Hepatocyte (in vitro differentiated cells): ENCODE data around the gene TNFAIP1.

Experiments
- CTCF ChIP-seq: fragments of 200-600 bp; sonication (generic); IDR thresholded peaks from 2 replicates; pipeline ENCODE4 v1.5.1; 2016; ENCODE audit warnings: antibody characterized with exemption, mild to moderate bottlenecking; ENCODE audit not compliant: poor library complexity
- EZH2 ChIP-seq: fragments of 200-600 bp; sonication (generic); IDR thresholded peaks from 2 replicates; pipeline ENCODE4 v1.6.1; 2016; ENCODE audit warnings: antibody characterized with exemption, mild to moderate bottlenecking, borderline replicate concordance
- EZH2phosphoT487 ChIP-seq: fragments of 200-600 bp; sonication (generic); IDR thresholded peaks from one replicate; pipeline ENCODE4 v1.6.1; 2018; ENCODE audit warnings: antibody characterized with exemption, mild to moderate bottlenecking, low read depth, moderate library complexity; ENCODE audit not compliant: unreplicated experiment, severe bottlenecking

- no peak for TF ChIP-seq EZH2
- no peak for TF ChIP-seq CTCF
- TF ChIP-seq EZH2phosphoT487: no peak
Measured at GRCh38 chr17:28388106-28388505, 52.5 kb downstream of the TNFAIP1 start.
